OCI-LY1 (cell line): ENCODE results near the gene SERPINB1.

ENCODE experiments used
- CTCF ChIP-seq: fragments of 200-600 bp; sonication (generic), shearing (Covaris generic); IDR thresholded peaks from 2 replicates; pipeline ENCODE4 v1.5.1; 2017; ENCODE audit warnings: mild to moderate bottlenecking, antibody characterized with exemption, low read length, moderate library complexity, mixed read lengths
- EZH2 ChIP-seq: fragments of 200-600 bp; sonication (generic), shearing (Covaris generic); IDR thresholded peaks from 2 replicates; pipeline ENCODE4 v1.8.0; 2017; ENCODE audit warnings: borderline replicate concordance, mixed run types, mild to moderate bottlenecking, antibody characterized with exemption, low read length, moderate library complexity, mixed read lengths

- TF ChIP-seq CTCF (no peak), EZH2 (no peak)
Observed at GRCh38 chr6:2821554-2821953, 20.1 kb downstream of the SERPINB1 start.
